HepG2 (cell line): Measurements from ENCODE around the gene BRD2. TPM values are rescaled to one million over a fixed set of nuclear protein-coding genes. Genes with fewer than 3 reads are reported as not detected.

ENCODE experiments used
- FOXC1 ChIP-seq: sonication (generic); formaldehyde crosslinking; IDR thresholded peaks from 2 replicates; pipeline ENCODE4 v1.8.0; 2022; ENCODE audit warnings: mild to moderate bottlenecking, missing genetic modification reagents, borderline replicate concordance
- ZBTB1 ChIP-seq: sonication (generic); formaldehyde crosslinking; IDR thresholded peaks from 2 replicates; pipeline ENCODE4 v1.4.0; 2020; ENCODE audit warnings: missing genetic modification reagents, borderline replicate concordance
- polyA plus RNA-seq, 8 experiments: library from polyadenylated mRNA; depleted of rRNA in 3 of 8; stranded (reverse) in 7 of 8; unstranded in 1 of 8; fragments of >200 nt; fragmentation: Illumina TruSeq in 4 of 8; extraction: Trizol in 4 of 8; gene quantifications; 2 replicates each; pipeline versions ENCODE4 v1.2.1 to v1.2.3, GENCODE V29; 2011 to 2016; ENCODE audit warnings: low read depth in 4 of 8, missing spikeins in 1 of 8, mixed read lengths in 1 of 8; ENCODE audit not compliant: insufficient read depth in 1 of 8
- total RNA-seq, 5 experiments: library from RNA; depleted of rRNA; stranded (reverse); fragments of >200 nt; fragmentation: Illumina TruSeq; extraction: Trizol; gene quantifications; 2 replicates each; pipeline ENCODE4 v1.2.3, GENCODE V29; 2016; ENCODE audit warnings: low read depth in 1 of 5
- TF ChIP-seq, protein P1 (sequence below): sonication (generic); formaldehyde crosslinking; IDR thresholded peaks from 2 replicates; pipeline ENCODE4 v1.9.0; 2021; ENCODE audit warnings: missing genetic modification reagents, borderline replicate concordance
- TF ChIP-seq, protein P2 (sequence below): sonication (generic); formaldehyde crosslinking; conservative IDR thresholded peaks from 2 replicates; pipeline ENCODE4 v1.8.0; 2022; ENCODE audit warnings: mild to moderate bottlenecking, moderate library complexity, missing genetic modification reagents
- TF ChIP-seq, protein P3 (sequence below): sonication (generic); formaldehyde crosslinking; IDR thresholded peaks from 2 replicates; pipeline ENCODE4 v1.4.0; 2020; ENCODE audit warnings: missing genetic modification reagents, borderline replicate concordance

BRD2 gene
- total and polyA plus RNA-seq, 2 of the 13 experiments (the other 11 are each of a cell fraction or from before 2014, with no cell fraction given), result 143 to 202 TPM

DNA sequence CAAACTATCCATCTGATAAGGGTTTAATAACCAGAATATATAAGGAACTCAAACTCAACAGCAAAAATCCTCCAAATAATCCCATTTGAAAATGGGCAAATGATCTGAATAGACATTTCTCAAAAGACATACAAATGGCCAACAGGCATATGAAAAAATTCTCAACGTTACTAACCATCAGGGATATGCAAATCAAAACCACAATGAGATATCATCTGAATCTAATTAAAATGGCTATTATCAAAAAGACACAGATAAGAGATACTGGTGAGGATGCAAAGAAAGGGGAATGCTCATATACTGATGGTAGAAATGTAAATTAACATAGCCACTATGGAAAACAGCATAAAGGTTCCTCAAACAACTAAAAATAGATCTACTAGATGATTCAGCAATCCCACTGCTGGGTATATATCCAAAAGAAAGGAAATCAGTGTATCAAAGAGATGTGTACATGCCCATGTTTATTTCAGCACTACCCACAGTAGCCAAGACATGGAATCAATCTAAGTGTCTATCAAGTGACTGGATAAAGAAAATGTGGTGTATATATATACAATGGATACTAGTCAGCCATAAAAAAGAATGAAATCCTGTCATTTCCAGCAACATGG is 6.1 kb upstream of the BRD2 start (continued):
- TF ChIP-seq, protein P1, sequence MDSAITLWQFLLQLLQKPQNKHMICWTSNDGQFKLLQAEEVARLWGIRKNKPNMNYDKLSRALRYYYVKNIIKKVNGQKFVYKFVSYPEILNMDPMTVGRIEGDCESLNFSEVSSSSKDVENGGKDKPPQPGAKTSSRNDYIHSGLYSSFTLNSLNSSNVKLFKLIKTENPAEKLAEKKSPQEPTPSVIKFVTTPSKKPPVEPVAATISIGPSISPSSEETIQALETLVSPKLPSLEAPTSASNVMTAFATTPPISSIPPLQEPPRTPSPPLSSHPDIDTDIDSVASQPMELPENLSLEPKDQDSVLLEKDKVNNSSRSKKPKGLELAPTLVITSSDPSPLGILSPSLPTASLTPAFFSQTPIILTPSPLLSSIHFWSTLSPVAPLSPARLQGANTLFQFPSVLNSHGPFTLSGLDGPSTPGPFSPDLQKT (CRISPR knock-in tag), result no peak
- TF ChIP-seq FOXC1, result no peak
- TF ChIP-seq, protein P2, sequence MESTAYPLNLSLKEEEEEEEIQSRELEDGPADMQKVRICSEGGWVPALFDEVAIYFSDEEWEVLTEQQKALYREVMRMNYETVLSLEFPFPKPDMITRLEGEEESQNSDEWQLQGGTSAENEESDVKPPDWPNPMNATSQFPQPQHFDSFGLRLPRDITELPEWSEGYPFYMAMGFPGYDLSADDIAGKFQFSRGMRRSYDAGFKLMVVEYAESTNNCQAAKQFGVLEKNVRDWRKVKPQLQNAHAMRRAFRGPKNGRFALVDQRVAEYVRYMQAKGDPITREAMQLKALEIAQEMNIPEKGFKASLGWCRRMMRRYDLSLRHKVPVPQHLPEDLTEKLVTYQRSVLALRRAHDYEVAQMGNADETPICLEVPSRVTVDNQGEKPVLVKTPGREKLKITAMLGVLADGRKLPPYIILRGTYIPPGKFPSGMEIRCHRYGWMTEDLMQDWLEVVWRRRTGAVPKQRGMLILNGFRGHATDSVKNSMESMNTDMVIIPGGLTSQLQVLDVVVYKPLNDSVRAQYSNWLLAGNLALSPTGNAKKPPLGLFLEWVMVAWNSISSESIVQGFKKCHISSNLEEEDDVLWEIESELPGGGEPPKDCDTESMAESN (CRISPR knock-in tag), result no peak
- TF ChIP-seq, protein P3, sequence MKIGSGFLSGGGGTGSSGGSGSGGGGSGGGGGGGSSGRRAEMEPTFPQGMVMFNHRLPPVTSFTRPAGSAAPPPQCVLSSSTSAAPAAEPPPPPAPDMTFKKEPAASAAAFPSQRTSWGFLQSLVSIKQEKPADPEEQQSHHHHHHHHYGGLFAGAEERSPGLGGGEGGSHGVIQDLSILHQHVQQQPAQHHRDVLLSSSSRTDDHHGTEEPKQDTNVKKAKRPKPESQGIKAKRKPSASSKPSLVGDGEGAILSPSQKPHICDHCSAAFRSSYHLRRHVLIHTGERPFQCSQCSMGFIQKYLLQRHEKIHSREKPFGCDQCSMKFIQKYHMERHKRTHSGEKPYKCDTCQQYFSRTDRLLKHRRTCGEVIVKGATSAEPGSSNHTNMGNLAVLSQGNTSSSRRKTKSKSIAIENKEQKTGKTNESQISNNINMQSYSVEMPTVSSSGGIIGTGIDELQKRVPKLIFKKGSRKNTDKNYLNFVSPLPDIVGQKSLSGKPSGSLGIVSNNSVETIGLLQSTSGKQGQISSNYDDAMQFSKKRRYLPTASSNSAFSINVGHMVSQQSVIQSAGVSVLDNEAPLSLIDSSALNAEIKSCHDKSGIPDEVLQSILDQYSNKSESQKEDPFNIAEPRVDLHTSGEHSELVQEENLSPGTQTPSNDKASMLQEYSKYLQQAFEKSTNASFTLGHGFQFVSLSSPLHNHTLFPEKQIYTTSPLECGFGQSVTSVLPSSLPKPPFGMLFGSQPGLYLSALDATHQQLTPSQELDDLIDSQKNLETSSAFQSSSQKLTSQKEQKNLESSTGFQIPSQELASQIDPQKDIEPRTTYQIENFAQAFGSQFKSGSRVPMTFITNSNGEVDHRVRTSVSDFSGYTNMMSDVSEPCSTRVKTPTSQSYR (CRISPR knock-in tag), result no peak
- TF ChIP-seq ZBTB1 (CRISPR knock-in tag), result no peak
- TF ChIP-seq, all 625 proteins: peak for 0
